Coronary artery (tissue), 2 donors: ENCODE measurements around the gene MYADM.
"Not testable (repeated sequence)": the region's sequence is repeated elsewhere in the genome, so short reads cannot be mapped to it uniquely, and the experiment has no call there.

Experiments
- DNase-seq: peaks from one replicate; pipeline ENCODE4 v3.0.0-alpha.2; 2017; ENCODE audit warnings: low spot score
- H3K27ac ChIP-seq, 2 donors: fragments of 200-600 bp; sonication (generic); one replicate each; pipeline ENCODE4 v1.5.1; 2016 to 2019
- H3K4me3 ChIP-seq: fragments of 200-600 bp; sonication (generic); 2 replicates; pipeline ENCODE4 v1.5.1; 2016; ENCODE audit warnings: mild to moderate bottlenecking, moderate library complexity
- CTCF ChIP-seq: fragments of 200-600 bp; sonication (generic); IDR thresholded peaks from one replicate; pipeline ENCODE4 v1.5.1; 2019; ENCODE audit warnings: antibody characterized with exemption

MYADM gene

GRCh38 chr19:53828531-53828930, 39.2 kb upstream of the MYADM start:
- H3K4me3 ChIP-seq: no peak overlapping the region
- H3K27ac ChIP-seq: no peak overlapping the region
- DNase-seq: no peak
- TF ChIP-seq CTCF: no peak

GRCh38 chr19:53832861-53833260, 34.8 kb upstream of the MYADM start:
- not testable (repeated sequence) for DNase-seq, H3K27ac ChIP-seq, H3K4me3 ChIP-seq

- H3K4me3 ChIP-seq, DNase-seq, H3K27ac ChIP-seq: not testable (repeated sequence)
Measured at GRCh38 chr19:53838446-53838845, 29.2 kb upstream of the MYADM start.

- H3K27ac ChIP-seq, H3K4me3 ChIP-seq, DNase-seq: not testable (repeated sequence)
Measured at GRCh38 chr19:53840241-53840640, 27.4 kb upstream of the MYADM start.

GRCh38 chr19:53840914-53841313, 26.8 kb upstream of the MYADM start:
- H3K27ac ChIP-seq, H3K4me3 ChIP-seq, DNase-seq: not testable (repeated sequence)

GRCh38 chr19:53844849-53845246, 22.8 kb upstream of the MYADM start:
- H3K27ac ChIP-seq: no peak overlapping the region
- H3K4me3 ChIP-seq: no peak overlapping the region
- DNase-seq: no peak
- no peak for TF ChIP-seq CTCF

- no peak for DNase-seq
- no peak overlapping the region for H3K27ac ChIP-seq
- no peak for TF ChIP-seq CTCF
- H3K4me3 ChIP-seq: no peak overlapping the region
Measured at GRCh38 chr19:53847555-53847954, 20.1 kb upstream of the MYADM start.

GRCh38 chr19:53849237-53849676, 18.4 kb upstream of the MYADM start:
- Histone ChIP-seq H3K4me3 (no peak overlapping the region), H3K27ac (peak overlapping the region in 1 of 2 donors; percentile 56)
- no peak for DNase-seq
- TF ChIP-seq CTCF: no peak

- Histone ChIP-seq H3K4me3 (no peak overlapping the region), H3K27ac (no peak overlapping the region)
- TF ChIP-seq CTCF: no peak
- no peak for DNase-seq
Measured at GRCh38 chr19:53853707-53854106, 14.0 kb upstream of the MYADM start.
